Measurements from ENCODE around the gene SGPP2.

DNA sequence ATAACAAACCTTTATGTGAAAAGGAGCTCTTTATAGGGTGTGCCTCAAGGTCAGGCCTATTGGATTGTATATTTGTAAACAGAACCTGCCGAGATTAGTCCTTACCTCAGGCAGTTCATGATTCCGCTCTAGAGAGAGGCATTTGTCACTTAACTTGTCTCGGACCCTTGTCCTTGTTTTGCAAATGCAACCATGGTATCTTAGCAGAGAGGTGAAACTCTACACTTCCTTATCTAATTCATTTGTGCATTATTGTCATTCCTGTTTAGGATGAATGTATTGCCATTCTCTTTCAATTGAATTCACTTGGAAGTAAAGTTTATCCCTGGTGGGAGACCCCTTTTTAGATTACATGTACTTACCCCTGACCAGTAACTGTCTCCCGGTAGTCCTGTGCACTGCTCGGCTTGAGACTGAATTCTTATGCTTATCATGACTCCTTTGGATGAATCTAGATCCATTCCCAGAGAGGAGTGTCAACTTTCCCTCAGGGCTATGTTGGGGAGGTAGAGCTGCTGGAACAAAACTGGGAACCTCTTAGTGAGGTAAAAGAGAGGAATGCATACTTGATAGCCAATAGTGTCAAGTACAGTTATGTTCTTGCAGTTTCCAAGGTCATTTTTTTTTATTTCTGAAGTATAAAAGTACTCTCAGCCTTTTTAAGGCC, 46.6 kb downstream of the SGPP2 start:
- TF ChIP-seq, protein P1, sequence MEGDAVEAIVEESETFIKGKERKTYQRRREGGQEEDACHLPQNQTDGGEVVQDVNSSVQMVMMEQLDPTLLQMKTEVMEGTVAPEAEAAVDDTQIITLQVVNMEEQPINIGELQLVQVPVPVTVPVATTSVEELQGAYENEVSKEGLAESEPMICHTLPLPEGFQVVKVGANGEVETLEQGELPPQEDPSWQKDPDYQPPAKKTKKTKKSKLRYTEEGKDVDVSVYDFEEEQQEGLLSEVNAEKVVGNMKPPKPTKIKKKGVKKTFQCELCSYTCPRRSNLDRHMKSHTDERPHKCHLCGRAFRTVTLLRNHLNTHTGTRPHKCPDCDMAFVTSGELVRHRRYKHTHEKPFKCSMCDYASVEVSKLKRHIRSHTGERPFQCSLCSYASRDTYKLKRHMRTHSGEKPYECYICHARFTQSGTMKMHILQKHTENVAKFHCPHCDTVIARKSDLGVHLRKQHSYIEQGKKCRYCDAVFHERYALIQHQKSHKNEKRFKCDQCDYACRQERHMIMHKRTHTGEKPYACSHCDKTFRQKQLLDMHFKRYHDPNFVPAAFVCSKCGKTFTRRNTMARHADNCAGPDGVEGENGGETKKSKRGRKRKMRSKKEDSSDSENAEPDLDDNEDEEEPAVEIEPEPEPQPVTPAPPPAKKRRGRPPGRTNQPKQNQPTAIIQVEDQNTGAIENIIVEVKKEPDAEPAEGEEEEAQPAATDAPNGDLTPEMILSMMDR (IDR thresholded peaks at IDR 0.05) = no peak
- TF ChIP-seq POLR2A (IDR thresholded peaks at IDR 0.05) = no peak

Data from ovary (tissue), 3 donors.